ENCODE data around the gene CMTM7.

CMTM7 gene

DNA sequence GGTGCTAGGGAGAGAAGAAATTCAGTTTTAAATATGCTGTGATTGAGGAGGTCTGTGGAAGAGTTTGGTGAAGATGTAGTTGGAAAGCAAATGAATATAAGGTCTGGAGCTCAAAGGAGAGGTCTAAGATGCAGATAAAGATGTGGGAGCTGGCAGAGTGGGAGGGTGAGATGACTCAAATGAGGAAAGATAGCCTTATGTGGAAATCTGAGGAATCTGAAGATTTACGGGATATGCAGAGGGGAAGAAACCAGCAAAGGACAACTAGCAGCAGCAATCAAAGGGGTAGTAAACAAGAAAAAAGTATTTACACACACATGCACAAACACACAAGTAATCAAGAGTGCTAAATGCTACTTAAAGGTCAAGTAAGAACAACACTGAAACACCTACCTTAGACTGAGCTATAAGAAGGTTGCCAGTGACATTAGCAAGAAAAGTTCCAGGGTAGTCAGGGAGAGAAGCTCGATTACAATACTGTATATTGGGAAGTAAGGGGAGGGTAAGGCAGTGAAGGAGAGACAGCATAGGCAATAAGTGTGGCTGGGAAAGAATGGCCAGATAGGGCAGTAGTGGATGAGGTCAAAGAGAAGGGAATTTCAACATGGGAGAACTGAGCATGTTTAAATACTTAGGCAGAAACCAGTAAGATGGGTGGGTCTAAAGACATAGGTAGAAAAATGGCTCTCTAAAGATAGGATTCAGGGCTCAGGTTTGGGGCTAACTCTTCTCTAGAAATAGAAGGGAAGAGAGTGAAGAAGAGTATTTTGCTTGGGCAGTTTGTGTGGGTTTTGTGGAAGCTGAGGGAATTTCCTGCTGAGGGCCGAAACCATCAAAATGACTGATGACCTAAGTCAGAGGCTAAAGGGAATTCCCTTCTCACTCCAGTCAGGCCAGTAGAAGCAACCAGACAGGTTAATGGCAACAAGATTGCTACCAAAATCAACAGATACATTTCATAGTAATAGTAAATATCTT is 102.1 kb downstream of the CMTM7 start:
- DNase-seq, result no peak

DNA sequence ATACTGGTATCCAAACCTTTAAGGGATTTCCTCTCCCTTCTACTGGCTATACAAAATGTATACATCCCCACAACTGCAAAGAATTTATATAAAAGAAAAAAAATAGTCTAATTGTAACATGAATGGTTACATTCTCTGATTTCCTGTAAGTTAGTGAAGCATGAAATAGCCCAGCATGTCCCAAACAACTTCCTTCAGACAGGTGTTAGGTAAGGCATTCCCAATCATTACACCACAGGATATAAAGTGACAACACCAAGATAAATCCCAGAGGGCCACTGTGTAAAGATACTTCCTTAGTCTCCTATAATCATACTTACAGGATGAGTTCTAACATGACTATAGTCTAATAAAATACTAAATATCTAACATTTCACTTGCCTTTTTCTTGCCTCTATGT is 103.4 kb downstream of the CMTM7 start:
- DNase-seq, result no peak

- peak; percentile 8 for DNase-seq
These were observed 104.0 kb downstream of the CMTM7 start for GRCh38 chr3:32495609-32496008.

- no peak for DNase-seq
These were observed 106.6 kb downstream of the CMTM7 start for GRCh38 chr3:32498252-32498651.

- no peak for DNase-seq
These were observed 107.3 kb downstream of the CMTM7 start for GRCh38 chr3:32498992-32499391.

GRCh38 chr3:32499585-32499984 is 107.9 kb downstream of the CMTM7 start:
- DNase-seq, result no peak

- DNase-seq, result no peak
These were observed 108.6 kb downstream of the CMTM7 start for GRCh38 chr3:32500231-32500630.

GRCh38 chr3:32500880-32501782 is 109.5 kb downstream of the CMTM7 start:
- no peak for DNase-seq

DNA sequence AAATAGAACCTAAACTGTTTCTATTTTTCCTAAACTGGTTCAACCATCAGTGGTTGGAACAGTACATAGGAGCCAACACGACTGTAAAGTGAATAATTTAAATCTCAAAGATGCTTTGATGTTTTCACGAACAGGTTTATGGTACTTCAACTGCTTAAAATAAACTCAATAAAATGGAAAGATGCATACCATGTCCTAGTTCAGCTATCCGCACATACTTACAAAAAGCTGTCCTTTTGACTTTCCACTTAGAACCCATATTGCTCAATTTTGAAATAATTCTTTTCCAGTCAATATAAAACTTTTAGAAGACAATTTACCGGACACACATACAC is 110.1 kb downstream of the CMTM7 start:
- no peak for DNase-seq

- DNase-seq, result peak; percentile 62
These were observed 110.7 kb downstream of the CMTM7 start, which contains the start of gene CMTM6 for GRCh38 chr3:32502118-32502945. Gene CMTM6 (minus strand): TSS chr3:32502852. CDS start chr3:32502745, 107 bp downstream.

DNA sequence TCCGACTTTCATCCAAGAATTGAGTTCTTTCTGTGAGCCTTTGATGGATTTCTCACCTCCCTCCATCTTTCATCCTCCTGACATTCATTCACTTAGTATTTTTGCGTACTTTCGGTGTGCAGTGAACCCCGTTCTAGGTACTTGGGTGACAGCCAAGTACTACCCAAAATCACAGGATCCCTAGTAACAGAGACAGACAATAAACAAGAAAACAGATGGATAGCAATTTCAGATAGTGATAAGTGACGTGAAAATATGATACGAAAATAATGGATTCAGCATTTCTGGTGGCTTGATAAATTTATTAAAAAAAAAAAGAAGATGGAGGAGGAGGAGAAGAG is 111.3 kb downstream of the CMTM7 start:
- DNase-seq, result no peak

All from NCI-H1105 treated with DMSO at 0.1 percent for 48 hours (cell line).